ENCODE measurements around the gene B3GNT5. TPM values are rescaled to one million over a fixed set of nuclear protein-coding genes. Genes with fewer than 3 reads are reported as not detected.

B3GNT5 gene
- total and polyA plus RNA-seq, 11 donors = 0.87 to 12.3 (median 3.0) TPM

DNA sequence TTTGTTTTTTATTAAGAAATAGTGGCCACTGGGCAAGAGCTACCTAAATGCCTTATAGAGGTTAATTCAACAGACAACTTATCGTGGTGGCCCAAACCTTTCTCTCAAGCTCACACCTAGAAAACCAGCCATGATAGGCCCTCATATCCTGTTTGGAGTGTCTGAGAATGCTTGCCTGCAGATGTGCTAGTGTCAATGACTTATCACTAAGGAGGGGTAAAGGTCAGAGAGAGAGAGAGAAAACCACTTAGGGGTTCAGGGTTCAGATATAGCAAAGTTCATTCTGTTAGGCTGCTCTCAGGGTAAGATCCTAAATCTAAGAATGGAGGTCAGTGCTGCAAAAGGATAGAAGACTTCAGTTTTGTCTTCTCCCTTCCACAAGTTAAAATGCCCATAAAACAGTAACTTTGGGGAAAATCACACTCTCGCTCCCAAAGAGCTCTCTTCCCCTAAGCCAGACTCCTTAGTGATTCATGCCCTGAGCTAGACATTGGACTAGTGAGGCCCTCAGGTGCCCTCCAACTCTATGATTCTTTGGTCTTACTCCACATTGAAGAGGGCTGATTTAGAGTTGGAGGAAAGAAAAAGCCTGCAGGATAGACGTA, 30.3 kb upstream of the B3GNT5 start:
- DNase-seq = no peak
- Histone ChIP-seq H3K9me3 (no peaks in the 10 kb centered on the region), H3K4me3 (no peak overlapping the region), H3K4me1 (no peaks in the 10 kb centered on the region), H3K27me3 (no peaks in the 10 kb centered on the region), H3K36me3 (no peaks in the 10 kb centered on the region), H3K27ac (no peak overlapping the region)
- intact Hi-C loops (cut with DNase I) = no loop called here
- ATAC-seq = no peak
- no peak for TF ChIP-seq CTCF (IDR thresholded peaks at IDR 0.05)
- TF ChIP-seq POLR2A (IDR thresholded peaks at IDR 0.05) = no peak
- WGBS, 4 donors = 95 to 98% (median 96%) methylated on average over 3 of the region's 3 CpGs

GRCh38 chr3:183224180-183224970, 28.7 kb upstream of the B3GNT5 start:
- no peak for TF ChIP-seq POLR2A (IDR thresholded peaks at IDR 0.05)
- TF ChIP-seq CTCF (IDR thresholded peaks at IDR 0.05) = no peak
- intact Hi-C loops (cut with DNase I) = no loop called here
- Histone ChIP-seq H3K4me1 (no peaks in the 10 kb centered on the region), H3K4me3 (no peak overlapping the region), H3K27ac (no peak overlapping the region), H3K36me3 (no peaks in the 10 kb centered on the region), H3K9me3 (no peaks in the 10 kb centered on the region), H3K27me3 (no peaks in the 10 kb centered on the region)
- ATAC-seq (no peak), DNase-seq (no peak)
- 75 to 81% (median 79%) methylated on average over 10 to 11 of the region's 11 CpGs for WGBS, 4 donors

- Histone ChIP-seq H3K4me3 (no peak overlapping the region), H3K27me3 (no peaks in the 10 kb centered on the region), H3K27ac (no peak overlapping the region), H3K9me3 (no peaks in the 10 kb centered on the region), H3K4me1 (no peaks in the 10 kb centered on the region), H3K36me3 (no peaks in the 10 kb centered on the region)
- no peak for DNase-seq
- no peak for ATAC-seq
- intact Hi-C loops (cut with DNase I) = no loop called here
- WGBS, 4 donors = 95% methylated on average over 9 of the region's 9 CpGs
- TF ChIP-seq POLR2A (IDR thresholded peaks at IDR 0.05) = no peak
- TF ChIP-seq CTCF (IDR thresholded peaks at IDR 0.05) = no peak
Observed at GRCh38 chr3:183226333-183226890, 26.6 kb upstream of the B3GNT5 start.

DNA sequence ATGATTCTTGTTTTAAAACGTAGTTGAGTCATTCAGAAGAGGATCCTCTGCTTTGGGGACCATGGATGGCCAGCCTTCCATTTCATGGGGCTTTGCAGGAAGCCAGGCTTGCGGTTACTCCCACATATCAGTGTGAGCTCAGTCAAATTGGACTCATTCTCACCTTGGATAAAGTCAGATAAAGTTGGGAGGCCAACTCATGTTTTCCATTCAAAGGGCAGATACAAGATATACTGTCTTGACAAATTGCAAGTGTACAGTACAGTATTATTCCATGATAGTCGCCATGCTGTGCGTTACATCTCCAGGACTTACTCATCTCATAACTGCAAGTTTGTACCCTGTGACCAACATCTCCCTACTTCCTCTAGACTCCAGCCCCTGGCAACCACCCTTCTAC, 25.5 kb upstream of the B3GNT5 start:
- Histone ChIP-seq H3K4me3 (no peak overlapping the region), H3K27me3 (no peaks in the 10 kb centered on the region), H3K4me1 (no peaks in the 10 kb centered on the region), H3K9me3 (no peaks in the 10 kb centered on the region), H3K27ac (no peak overlapping the region), H3K36me3 (no peaks in the 10 kb centered on the region)
- intact Hi-C loops (cut with DNase I) = no loop called here
- 89 to 92% (median 92%) methylated on average over 4 of the region's 4 CpGs for WGBS, 4 donors
- no peak for DNase-seq
- TF ChIP-seq POLR2A (IDR thresholded peaks at IDR 0.05) = no peak
- TF ChIP-seq CTCF (IDR thresholded peaks at IDR 0.05) = no peak
- no peak for ATAC-seq
